ENCODE measurements around the gene CACNA1A. TPM values are rescaled to one million over a fixed set of nuclear protein-coding genes. Genes with fewer than 3 reads are reported as not detected.
"Not testable (repeated sequence)": the region's sequence is repeated elsewhere in the genome, so short reads cannot be mapped to it uniquely, and the experiment has no call there.

Gene CACNA1A
- total RNA-seq, 1 donor from 2014 or later = 190 TPM

DNA sequence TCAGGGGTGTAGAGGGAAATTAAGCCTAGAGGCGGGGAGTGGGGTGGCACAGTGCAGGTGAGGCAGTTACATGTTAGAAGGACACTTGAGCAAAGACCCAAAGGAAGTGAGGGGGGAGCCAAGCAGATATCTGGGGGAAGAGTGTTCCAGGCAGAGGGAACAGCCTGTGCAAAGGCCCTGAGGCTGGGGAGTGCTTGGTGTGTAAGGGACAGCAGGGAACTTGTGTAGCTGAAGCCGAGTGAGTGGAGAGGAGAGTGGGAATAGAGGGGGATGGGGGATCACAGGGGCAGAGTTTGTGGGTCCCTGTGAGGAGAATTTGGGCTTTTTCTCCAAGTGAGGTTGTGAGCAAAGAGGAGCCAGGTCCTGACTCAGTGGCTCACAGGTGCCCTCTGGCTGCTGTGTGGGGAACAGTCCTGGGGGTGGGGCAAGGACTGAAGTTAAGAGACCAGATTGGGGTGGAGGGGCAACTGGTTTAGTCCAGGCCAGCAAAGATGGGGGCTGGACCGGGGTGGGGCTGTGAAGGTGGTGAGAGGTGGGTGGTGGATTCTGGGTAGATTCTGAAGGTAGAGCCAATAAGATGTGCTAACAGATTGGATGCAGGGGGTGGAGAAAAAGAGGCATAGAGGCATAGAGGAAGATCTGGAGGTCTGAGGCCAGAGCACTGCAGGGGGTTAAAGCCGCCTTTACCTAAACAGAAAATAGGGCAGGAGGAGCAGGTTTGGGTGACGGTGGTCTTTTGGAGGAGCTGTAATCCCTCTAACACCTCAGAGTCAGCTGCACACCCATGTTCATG, 75.3 kb downstream of the CACNA1A start:
- TF ChIP-seq, protein P1, sequence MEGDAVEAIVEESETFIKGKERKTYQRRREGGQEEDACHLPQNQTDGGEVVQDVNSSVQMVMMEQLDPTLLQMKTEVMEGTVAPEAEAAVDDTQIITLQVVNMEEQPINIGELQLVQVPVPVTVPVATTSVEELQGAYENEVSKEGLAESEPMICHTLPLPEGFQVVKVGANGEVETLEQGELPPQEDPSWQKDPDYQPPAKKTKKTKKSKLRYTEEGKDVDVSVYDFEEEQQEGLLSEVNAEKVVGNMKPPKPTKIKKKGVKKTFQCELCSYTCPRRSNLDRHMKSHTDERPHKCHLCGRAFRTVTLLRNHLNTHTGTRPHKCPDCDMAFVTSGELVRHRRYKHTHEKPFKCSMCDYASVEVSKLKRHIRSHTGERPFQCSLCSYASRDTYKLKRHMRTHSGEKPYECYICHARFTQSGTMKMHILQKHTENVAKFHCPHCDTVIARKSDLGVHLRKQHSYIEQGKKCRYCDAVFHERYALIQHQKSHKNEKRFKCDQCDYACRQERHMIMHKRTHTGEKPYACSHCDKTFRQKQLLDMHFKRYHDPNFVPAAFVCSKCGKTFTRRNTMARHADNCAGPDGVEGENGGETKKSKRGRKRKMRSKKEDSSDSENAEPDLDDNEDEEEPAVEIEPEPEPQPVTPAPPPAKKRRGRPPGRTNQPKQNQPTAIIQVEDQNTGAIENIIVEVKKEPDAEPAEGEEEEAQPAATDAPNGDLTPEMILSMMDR (IDR thresholded peaks at IDR 0.05; ENCODE audit: partially characterized antibody, unreplicated experiment) = peak; percentile 49
- Mint-ChIP-seq H3K9me3 (ENCODE audit: unreplicated experiment) (peaks cover 2% of the 10 kb centered on the region), H3K4me3 (ENCODE audit: unreplicated experiment) (no peak overlapping the region), H3K36me3 (ENCODE audit: unreplicated experiment) (no peaks in the 10 kb centered on the region), H3K27ac (ENCODE audit: unreplicated experiment) (no peak overlapping the region), H3K27me3 (ENCODE audit: unreplicated experiment) (peaks cover 5% of the 10 kb centered on the region), H3K4me1 (ENCODE audit: low read depth, unreplicated experiment) (peaks cover 12% of the 10 kb centered on the region)
- DNase-seq = peak; percentile 56

DNA sequence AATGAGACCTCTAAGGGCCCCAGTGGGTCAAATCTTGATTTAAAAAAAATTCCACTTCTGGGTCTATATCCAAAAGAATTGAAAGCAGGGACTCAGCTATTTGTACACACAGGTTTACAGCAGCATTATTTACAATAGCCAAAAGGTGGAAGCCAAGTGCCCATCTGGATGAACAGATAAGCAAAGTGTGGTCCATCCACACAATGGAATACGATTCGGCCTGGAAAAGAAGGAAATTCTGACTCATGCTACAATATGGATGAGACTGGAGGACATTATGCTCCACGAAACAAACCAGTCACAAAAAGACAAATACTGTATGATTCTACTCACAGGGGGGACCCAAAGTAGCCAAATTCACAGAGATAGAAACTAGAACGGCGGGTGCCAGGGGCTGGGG, 76.7 kb downstream of the CACNA1A start:
- DNase-seq = no peak
- TF ChIP-seq, protein P1 (IDR thresholded peaks at IDR 0.05; ENCODE audit: partially characterized antibody, unreplicated experiment) = no peak
- Mint-ChIP-seq H3K9me3 (ENCODE audit: unreplicated experiment) (peaks cover 2% of the 10 kb centered on the region), H3K27ac (ENCODE audit: unreplicated experiment) (peak overlapping the region; percentile 85), H3K27me3 (ENCODE audit: unreplicated experiment) (peaks cover 7% of the 10 kb centered on the region), H3K36me3 (ENCODE audit: unreplicated experiment) (no peaks in the 10 kb centered on the region), H3K4me1 (ENCODE audit: low read depth, unreplicated experiment) (peaks cover 12% of the 10 kb centered on the region), H3K4me3 (ENCODE audit: unreplicated experiment) (no peak overlapping the region)

DNA sequence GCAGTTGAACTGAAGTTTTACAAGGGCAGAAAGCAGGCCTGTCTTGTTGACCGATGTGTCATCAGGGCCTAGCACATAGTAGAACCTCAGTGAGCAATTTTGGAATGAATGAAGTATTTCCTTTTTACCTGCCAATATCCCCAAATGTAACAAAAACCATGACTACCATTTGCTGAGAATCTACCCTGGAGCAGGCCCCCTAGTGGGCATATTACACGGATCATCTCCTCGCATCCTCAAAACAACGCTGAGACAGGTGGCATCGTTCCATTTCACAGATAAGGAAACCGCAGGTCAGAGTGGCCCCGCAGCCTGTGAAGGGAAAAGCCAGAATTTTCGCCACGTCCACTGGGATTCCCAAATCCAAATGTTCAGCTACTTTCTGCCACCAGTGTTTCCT, 77.9 kb downstream of the CACNA1A start:
- TF ChIP-seq, protein P1 (IDR thresholded peaks at IDR 0.05; ENCODE audit: partially characterized antibody, unreplicated experiment) = peak; percentile 81
- Mint-ChIP-seq H3K27me3 (ENCODE audit: unreplicated experiment) (peaks cover 7% of the 10 kb centered on the region), H3K4me3 (ENCODE audit: unreplicated experiment) (no peak overlapping the region), H3K36me3 (ENCODE audit: unreplicated experiment) (peaks cover 4% of the 10 kb centered on the region), H3K4me1 (ENCODE audit: low read depth, unreplicated experiment) (peaks cover 12% of the 10 kb centered on the region), H3K9me3 (ENCODE audit: unreplicated experiment) (peaks cover 2% of the 10 kb centered on the region), H3K27ac (ENCODE audit: unreplicated experiment) (no peak overlapping the region)
- DNase-seq = peak; percentile 44

DNA sequence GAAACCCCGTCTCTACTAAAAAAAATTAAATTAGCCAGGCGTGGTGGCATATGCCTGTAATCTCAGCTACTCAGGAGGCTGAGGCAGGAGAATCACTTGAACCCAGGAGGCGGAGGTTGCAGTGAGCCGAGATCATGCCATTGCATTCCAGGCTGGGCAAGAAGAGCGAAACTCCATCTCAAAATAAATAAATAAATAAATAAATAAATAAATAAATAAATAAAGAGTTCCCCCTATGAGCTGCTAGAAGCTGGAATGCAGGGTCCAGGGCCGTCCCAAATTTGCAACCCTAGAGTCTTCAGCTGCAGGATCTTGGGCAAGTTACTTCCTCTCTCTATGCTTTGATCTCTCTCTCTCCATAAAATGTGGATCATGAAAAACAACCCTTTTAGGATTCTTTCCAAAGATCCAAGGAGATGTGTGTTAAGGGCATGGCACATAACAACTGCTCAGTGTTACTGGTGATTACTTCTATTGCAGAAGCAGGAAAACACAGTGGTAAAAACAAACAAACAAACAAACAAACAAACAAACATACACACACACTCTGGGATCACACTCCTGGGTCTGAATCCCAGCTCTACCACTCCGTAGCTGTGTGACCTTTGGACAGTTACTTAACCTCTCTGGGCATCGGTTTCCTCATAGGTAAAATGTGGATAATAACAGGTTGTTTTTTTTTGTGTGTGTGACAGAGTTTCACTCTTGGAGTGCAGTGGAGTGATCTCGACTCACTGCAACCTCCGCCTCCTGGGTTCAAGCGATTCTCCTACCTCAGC, 78.8 kb downstream of the CACNA1A start:
- TF ChIP-seq, protein P1 (IDR thresholded peaks at IDR 0.05; ENCODE audit: partially characterized antibody, unreplicated experiment) = no peak
- no peak overlapping the region for H3K4me3 Mint-ChIP-seq (ENCODE audit: unreplicated experiment)
- peaks cover 7% of the 10 kb centered on the region for H3K27me3 Mint-ChIP-seq (ENCODE audit: unreplicated experiment)
- H3K4me1 Mint-ChIP-seq (ENCODE audit: low read depth, unreplicated experiment) = peaks cover 12% of the 10 kb centered on the region
- no peak for DNase-seq
- H3K27ac Mint-ChIP-seq (ENCODE audit: unreplicated experiment) = no peak overlapping the region
- H3K36me3 Mint-ChIP-seq (ENCODE audit: unreplicated experiment) = peaks cover 11% of the 10 kb centered on the region
- H3K9me3 Mint-ChIP-seq (ENCODE audit: unreplicated experiment) = peaks cover 5% of the 10 kb centered on the region

DNA sequence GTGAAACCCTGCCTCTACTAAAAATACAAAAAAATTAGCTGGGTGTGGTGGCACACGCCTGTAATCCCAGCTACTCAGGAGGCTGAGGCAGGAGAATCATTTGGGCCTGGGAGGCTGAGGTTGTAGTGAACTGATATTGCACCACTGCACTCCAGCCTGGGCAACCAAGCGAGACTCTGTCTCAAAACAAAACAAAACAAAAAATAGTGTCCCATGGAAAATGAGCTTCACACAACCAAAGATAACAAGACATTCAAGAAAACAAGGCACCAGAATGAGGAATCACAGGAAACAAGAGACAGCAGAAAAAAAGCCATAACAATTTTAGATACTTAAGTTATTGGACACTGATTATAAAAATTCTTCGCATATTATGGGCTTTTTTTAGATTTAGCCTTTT, 80.4 kb downstream of the CACNA1A start:
- H3K4me3 Mint-ChIP-seq (ENCODE audit: unreplicated experiment); DNase-seq; H3K27ac Mint-ChIP-seq (ENCODE audit: unreplicated experiment); H3K9me3 Mint-ChIP-seq (ENCODE audit: unreplicated experiment); H3K27me3 Mint-ChIP-seq (ENCODE audit: unreplicated experiment): not testable (repeated sequence)
- Mint-ChIP-seq H3K4me1 (ENCODE audit: low read depth, unreplicated experiment) (peaks cover 12% of the 10 kb centered on the region), H3K36me3 (ENCODE audit: unreplicated experiment) (peaks cover 22% of the 10 kb centered on the region)
